Measurements from ENCODE around the gene CAV3.

DNA sequence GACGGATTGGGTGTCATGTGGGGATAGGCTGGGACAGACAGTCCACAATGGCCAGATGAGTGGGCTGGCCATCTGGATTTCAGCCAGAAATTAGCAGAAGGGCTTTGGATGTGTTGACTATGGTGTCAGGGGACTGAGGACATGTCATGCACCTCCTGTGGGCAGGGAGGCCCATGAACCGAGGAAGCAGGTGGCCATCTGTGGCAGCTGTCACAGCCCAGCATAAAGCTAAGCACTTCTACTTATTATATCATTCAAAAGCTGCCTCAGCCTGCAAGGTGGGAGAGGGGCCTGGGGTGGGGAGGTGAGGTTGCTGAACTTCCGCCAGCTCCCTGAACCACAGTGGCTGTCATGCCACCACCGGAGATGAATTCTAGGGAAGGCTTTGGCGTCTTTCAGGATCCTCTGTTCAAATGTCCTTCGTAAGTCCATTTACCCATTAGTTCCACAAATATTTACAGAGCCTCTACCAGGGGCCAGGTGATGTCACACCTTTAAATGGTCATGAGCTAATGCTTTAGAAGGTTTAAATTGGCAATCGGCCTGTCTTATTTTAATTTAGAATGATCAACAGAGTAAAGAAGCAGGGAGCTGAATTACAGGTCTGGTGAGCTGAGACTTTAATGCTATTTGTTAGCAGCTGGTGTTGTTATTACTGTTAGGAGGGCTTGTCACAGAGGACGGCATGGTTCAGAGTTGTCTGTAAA, 23.6 kb upstream of the CAV3 start:
- TF ChIP-seq, protein P1, sequence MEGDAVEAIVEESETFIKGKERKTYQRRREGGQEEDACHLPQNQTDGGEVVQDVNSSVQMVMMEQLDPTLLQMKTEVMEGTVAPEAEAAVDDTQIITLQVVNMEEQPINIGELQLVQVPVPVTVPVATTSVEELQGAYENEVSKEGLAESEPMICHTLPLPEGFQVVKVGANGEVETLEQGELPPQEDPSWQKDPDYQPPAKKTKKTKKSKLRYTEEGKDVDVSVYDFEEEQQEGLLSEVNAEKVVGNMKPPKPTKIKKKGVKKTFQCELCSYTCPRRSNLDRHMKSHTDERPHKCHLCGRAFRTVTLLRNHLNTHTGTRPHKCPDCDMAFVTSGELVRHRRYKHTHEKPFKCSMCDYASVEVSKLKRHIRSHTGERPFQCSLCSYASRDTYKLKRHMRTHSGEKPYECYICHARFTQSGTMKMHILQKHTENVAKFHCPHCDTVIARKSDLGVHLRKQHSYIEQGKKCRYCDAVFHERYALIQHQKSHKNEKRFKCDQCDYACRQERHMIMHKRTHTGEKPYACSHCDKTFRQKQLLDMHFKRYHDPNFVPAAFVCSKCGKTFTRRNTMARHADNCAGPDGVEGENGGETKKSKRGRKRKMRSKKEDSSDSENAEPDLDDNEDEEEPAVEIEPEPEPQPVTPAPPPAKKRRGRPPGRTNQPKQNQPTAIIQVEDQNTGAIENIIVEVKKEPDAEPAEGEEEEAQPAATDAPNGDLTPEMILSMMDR (optimal IDR thresholded peaks at IDR 0.05 in 1 of 3, IDR thresholded peaks at IDR 0.05 in 1 of 3, conservative IDR thresholded peaks at IDR 0.05 in 1 of 3; ENCODE audit: extremely low read depth in 1 of 3, insufficient read depth in 2 of 3, low read length in 3 of 3), result no peak
- TF ChIP-seq EZH2 (IDR thresholded peaks at IDR 0.05; ENCODE audit: low read length), result no peak
